Lung (tissue), 12 donors: ENCODE measurements around the gene KCTD21. TPM values are rescaled to one million over a fixed set of nuclear protein-coding genes. Genes with fewer than 3 reads are reported as not detected.

Experiments
- ATAC-seq: fragments of 200-7000 bp; cut with Tn5 transposase; one replicate; pipeline ENCODE4 v1.9.1; 2020; ENCODE audit warnings: moderate number of reproducible peaks; ENCODE audit not compliant: insufficient read depth, low FRiP score
- DNase-seq, 3 donors: peaks; one replicate each; pipeline ENCODE4 v3.0.0-alpha.2; 2013 to 2017
- H3K27ac ChIP-seq, 2 donors: one replicate each; pipeline ENCODE4 v1.5.1; 2013; ENCODE audit warnings: mild to moderate bottlenecking in 2 of 2, moderate library complexity in 2 of 2, control low read depth in 1 of 2, inconsistent platforms in 1 of 2, low read depth in 1 of 2, low read length in 1 of 2
- H3K27me3 ChIP-seq, 3 donors: one replicate each; pipeline ENCODE4 v1.5.1; 2013; ENCODE audit warnings: low read length in 2 of 3; ENCODE audit not compliant: control insufficient read depth in 3 of 3, insufficient read depth in 3 of 3
- H3K36me3 ChIP-seq, 4 donors: one replicate each; pipeline ENCODE4 v1.5.1; 2013; ENCODE audit warnings: low read length in 4 of 4, mild to moderate bottlenecking in 1 of 4, moderate library complexity in 1 of 4; ENCODE audit not compliant: control insufficient read depth in 4 of 4, insufficient read depth in 4 of 4
- H3K4me1 ChIP-seq, 5 donors: one replicate each; pipeline ENCODE4 v1.5.1; 2013; ENCODE audit warnings: low read length in 5 of 5, mild to moderate bottlenecking in 2 of 5, moderate library complexity in 1 of 5; ENCODE audit not compliant: control insufficient read depth in 5 of 5, insufficient read depth in 5 of 5
- H3K4me3 ChIP-seq: one replicate; pipeline ENCODE4 v1.5.1; 2013; ENCODE audit warnings: mild to moderate bottlenecking, control low read depth, moderate library complexity
- H3K9ac ChIP-seq, 2 donors: one replicate each; pipeline ENCODE4 v1.5.1; 2013; ENCODE audit warnings: low read length in 2 of 2, control low read depth in 1 of 2; ENCODE audit not compliant: insufficient read depth in 1 of 2
- H3K9me3 ChIP-seq, 4 donors: one replicate each; pipeline ENCODE4 v1.5.1; 2013; ENCODE audit warnings: low read length in 3 of 4, mild to moderate bottlenecking in 1 of 4, moderate library complexity in 1 of 4; ENCODE audit not compliant: control insufficient read depth in 4 of 4, insufficient read depth in 3 of 4
- CTCF ChIP-seq: IDR thresholded peaks from 2 replicates; pipeline ENCODE4 v1.5.1; 2012; ENCODE audit warnings: mild to moderate bottlenecking; ENCODE audit errors: control extremely low read depth, extremely low read depth
- WGBS, 2 donors: extraction: QIAGEN DNeasy Blood & Tissue Kit; methylation state at CpG; one replicate each; pipeline ENCODE4 v1.1.7; 2013; 5-methylcytosine and 5-hydroxymethylcytosine counted together
- polyA plus RNA-seq, 2 donors: library from polyadenylated mRNA; stranded (reverse); fragments of 200-250 nt; gene quantifications; one replicate each; pipeline ENCODE4 v1.2.1, GENCODE V29; 2013
- total RNA-seq, 2 donors: library from RNA; depleted of rRNA in 1 of 2; stranded (reverse); fragments of >200 nt in 1 of 2; gene quantifications; one replicate each; pipeline ENCODE4 v1.2.1, GENCODE V29; 2014 to 2021
- donor health status: control.
- donor health status: control.
- donor health status: Bipolar disorder and iron deficiency.
- donor health status: healthy.
- donor health status: DM: yes; HTN: yes; CAD: no.

Gene KCTD21
- total and polyA plus RNA-seq, 4 donors, result 4.1 to 10.8 (median 7.5) TPM

GRCh38 chr11:78228467-78228866, 40.0 kb upstream of the KCTD21 start:
- Histone ChIP-seq H3K9me3 (no peaks in the 10 kb centered on the region), H3K27ac (no peak overlapping the region), H3K4me3 (no peak overlapping the region), H3K27me3 (no peaks in the 10 kb centered on the region), H3K9ac (no peak overlapping the region), H3K4me1 (peaks cover 0 to 15% (median 0%) of the 10 kb centered on the region in 5 donors), H3K36me3 (peaks cover 0 to 16% (median 10%) of the 10 kb centered on the region in 4 donors)
- WGBS, 2 donors, result 96 to 97% methylated on average over 3 of the region's 3 CpGs
- TF ChIP-seq CTCF, result peak; percentile 47
- peak; percentile 27 to 76 (median 69) for DNase-seq
- ATAC-seq, result peak; percentile 75

- DNase-seq, result no peak
Measured at GRCh38 chr11:78227921-78228320, 39.5 kb upstream of the KCTD21 start.

GRCh38 chr11:78226684-78227680, 38.6 kb upstream of the KCTD21 start:
- Histone ChIP-seq H3K9ac (no peak overlapping the region), H3K27me3 (no peaks in the 10 kb centered on the region), H3K4me1 (peaks cover 0 to 10% (median 0%) of the 10 kb centered on the region in 5 donors), H3K27ac (no peak overlapping the region), H3K36me3 (peaks cover 0 to 23% (median 13%) of the 10 kb centered on the region in 4 donors), H3K4me3 (no peak overlapping the region), H3K9me3 (no peaks in the 10 kb centered on the region)
- 92 to 94% methylated on average over 12 of the region's 12 CpGs for WGBS, 2 donors
- DNase-seq (no peak), ATAC-seq (no peak)
- no peak for TF ChIP-seq CTCF

More at GRCh38 chr11:78227921-78228320, 39.5 kb upstream of the KCTD21 start:
- WGBS, 2 donors, result 82 to 85% methylated on average over 4 of the region's 4 CpGs
- no peak for ATAC-seq
- no peak overlapping the region for H3K9ac ChIP-seq
- H3K36me3 ChIP-seq, result peaks cover 0 to 20% (median 13%) of the 10 kb centered on the region in 4 donors
- H3K4me1 ChIP-seq, result peaks cover 0 to 15% (median 0%) of the 10 kb centered on the region in 5 donors
- no peak overlapping the region for H3K4me3 ChIP-seq
- H3K9me3 ChIP-seq, result no peaks in the 10 kb centered on the region
- H3K27ac ChIP-seq, result no peak overlapping the region
- H3K27me3 ChIP-seq, result no peaks in the 10 kb centered on the region
- TF ChIP-seq CTCF, result no peak
